NCI-H187 treated with DMSO at 0.1 percent for 48 hours (cell line): ENCODE data around the gene PRKCE.
"Not testable (repeated sequence)": the region's sequence is repeated elsewhere in the genome, so short reads cannot be mapped to it uniquely, and the experiment has no call there.

ENCODE experiments used
- DNase-seq: peaks from one replicate; lab custom pipeline; 2025; lab: John Stamatoyannopoulos, UW

PRKCE gene

DNA sequence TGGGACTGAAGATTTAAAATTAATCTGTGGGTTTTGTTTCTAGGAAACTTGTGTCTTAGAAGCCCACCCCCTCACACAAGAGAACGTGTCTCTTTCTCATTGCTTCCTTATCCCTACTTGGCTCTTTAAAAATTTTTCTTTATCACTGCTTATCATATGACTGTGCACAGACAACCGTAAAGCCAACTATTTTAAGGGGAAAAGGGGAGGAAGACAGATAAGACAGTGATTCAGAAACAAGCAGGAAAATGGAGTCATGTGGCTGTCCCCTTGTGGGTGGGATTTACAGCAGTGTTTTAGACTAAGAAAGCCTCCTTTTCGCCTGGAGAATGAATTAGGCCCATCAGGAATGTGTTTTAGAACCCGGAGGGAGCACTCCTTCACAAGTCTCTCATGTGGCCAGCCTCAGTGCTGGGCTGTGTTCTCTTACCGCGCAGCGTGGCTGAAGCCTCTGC is 17.6 kb downstream of the PRKCE start:
- no peak for DNase-seq

DNA sequence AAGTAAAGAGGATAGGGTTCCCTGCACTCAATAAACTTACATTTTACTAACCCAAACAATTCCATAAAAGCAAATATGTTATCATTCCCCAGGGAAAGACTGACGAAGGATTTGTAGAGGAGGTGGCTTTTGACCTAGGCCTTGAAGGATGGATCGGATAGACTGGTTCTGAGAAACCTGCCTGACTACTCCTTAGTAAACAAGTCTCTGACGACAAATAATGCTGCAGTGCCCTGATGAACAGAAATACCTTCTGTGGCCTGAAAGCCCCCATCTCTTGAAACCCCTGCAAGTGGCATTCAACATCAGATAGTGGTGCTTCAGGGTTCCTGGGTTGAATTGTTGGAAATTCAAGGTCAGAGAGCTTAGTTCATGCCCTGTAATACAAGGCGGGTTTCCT is 19.2 kb downstream of the PRKCE start:
- DNase-seq = no peak

DNA sequence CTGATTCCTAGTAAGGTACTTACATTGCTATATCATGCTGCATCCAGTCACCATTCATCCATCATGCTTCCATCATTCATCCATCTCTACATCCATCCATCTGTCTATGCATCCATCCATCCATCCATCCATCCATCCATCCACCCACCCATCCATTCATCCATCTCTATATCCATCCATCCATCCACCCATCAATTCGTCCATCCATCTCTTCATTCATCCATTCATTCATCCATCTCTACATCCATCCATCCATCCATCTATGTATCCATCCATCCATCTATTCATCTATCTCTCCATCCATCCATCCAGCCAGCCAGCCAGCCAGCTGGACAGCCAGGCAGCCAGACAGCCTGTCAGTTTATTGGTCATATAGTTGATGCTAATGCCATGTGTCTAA is 20.7 kb downstream of the PRKCE start:
- no peak for DNase-seq

DNA sequence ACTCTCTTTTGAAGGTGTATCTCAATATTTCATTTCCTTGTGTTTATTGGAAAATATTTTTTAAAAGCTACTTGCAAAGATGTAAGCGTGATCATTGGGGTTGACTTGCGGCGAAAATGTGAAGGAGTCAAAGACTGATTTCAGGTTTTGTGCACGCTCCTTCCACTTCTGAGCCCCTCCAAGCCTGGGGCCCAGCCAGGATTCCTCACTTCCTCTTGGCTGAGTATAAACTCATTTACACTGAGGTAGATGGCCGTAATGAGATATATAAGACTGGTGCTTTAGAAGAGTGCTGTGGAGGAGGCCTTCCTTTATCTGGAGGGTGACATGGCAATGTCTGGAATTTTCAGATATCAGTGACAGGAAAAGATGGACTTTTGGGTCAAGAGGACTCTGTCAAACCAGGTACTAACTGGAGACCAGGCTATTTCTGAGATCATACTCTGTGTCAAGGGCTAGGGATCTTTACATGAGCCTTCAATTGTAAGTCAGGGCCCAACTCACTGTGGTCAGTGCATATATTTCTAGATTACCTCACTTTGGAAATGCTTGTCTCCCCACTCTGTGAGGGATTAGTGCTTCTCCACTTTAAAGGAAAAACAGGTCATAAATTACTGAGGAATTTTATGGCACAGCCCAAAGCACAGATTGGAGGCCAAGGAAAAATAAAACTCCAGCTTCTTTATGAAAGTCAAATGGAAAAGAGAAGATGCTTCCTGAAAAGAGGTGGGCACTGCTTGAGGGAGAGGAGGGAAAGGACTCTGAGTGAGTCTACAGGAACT is 22.8 kb downstream of the PRKCE start:
- no peak for DNase-seq

DNA sequence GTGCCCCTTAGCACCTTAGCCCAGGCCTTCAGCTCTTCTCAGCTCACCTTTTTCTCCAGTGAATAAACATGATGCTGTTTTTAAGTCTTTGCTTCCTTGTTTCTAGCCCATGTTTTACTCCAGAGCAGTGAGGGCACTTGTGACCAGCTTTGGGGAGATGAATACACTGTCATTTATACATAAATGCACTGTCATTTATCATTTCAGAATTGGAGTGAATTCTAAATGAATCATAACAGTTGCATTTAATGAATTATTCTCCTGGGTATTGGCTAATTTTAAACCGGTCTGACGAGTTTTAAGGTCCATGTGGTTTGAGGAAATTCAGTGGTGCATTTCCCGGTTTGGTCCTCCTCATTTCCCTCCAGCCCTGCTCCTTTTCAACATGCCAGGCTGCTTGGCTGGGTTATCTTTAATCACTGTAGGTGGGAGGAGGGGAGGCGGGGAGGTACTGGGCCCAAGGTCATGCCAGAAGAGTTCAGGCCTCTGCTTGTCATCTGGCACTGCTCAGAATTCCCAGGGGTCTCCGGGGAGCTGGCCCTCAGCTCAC is 23.9 kb downstream of the PRKCE start:
- peak; percentile 15 for DNase-seq

DNA sequence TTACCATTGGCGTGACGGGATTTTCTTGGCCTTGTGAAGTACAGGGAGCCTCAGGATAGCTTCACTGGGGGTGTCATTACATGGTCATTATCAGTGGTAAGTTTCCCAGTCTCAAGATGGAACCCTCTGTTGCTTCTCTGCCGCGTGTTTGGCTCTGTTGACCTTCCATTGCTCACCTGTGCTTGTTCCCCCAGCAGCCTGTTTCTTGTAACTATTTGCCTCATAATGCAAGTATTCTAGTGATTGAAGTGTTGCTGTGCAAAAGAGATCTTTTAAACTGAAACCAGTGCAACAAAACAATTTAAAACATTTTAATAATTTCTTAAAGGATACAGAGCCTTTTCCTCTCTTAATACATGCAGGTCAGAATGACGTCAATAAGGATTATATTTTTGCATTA is 24.6 kb downstream of the PRKCE start:
- DNase-seq = no peak

DNA sequence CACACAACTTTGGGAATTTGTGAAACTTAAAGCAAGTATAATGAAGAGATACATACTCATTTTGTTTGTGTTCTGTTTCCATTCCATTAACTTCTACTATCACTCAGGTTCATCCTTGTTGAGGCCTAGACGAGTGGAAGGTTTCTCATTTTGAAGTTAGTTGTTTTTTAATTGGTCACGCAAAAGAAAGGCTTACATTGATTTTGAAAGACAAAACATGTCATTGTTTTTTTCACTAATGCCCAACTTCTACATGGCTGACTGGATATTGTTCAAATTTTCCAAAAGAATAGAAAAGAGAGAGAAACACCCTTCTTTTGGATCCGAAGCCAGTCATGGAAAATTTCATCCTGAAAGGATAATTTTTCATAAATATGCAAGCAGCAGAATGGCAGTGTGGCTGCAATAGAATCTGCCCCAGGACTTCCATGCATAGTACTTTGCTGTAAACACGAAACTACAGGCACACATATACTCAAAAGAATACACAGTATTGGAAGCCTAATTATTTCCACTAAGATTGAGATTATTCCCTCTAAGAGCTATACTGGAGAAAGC is 27.4 kb downstream of the PRKCE start:
- DNase-seq = no peak

DNA sequence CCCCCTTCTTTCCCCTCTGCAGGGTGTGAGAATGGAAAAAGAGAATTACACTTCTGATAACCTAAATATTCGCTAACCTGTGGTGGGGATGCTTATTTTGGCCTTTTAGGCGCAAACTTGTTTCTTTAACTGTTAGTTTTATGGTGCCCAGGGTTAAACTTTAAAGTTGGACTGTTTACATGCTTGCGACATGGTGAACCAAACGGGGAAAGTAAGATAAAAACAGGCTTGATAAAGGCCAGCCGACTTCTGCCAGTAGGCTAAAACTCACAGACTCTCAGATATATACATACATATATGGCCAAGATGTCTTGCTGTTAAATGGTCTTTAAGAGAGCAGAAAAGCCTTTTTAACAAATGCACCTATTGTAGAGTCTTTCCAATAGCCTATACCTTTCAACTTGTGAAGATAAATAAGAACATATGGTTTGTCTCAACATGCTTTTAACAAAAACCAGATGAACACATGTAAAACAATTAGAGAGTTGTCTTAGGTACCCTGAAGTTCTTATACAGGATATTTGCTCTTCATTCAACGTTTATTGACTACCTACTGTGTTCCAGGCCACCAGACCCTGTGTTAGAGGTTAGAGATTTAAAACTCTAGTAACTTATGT is 29.0 kb downstream of the PRKCE start:
- no peak for DNase-seq

DNA sequence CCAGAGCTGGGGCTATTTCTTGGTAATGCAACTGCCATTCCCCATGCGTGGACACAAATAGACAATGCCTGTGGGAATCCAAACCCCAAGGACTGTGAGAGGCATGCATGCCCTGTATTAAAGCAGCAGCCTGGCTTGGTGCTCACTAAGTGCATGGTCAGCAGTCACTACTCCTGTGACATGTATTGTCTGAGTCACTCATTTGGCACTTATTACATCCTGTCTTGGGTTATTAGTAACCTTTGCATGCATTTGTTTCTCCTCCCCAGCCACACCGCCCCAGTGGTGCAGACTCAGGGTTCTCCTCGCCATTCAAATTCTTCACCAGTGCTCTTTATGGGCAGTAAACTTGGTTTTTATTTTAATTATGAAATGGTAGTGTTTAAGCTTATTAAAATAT is 30.2 kb downstream of the PRKCE start:
- no peak for DNase-seq

DNA sequence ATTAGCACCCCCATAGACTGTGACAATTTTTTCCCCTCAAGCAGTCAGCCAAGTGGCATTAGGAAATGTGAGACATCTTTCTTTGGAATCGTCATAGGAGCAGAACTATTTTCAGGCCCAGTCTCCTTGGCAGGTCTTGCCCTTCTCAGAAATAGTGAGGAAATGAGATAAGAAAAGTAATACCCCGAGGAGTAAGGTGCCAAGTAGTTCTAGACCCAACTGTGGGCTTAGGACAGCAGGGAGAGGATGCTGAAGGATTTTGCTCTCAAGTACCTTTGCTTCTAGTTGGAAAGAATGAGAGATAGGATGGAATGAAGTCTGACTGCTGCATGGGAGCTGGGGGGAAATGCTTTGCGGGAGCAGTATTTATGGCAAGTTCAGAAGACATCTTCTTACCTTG is 31.8 kb downstream of the PRKCE start:
- no peak for DNase-seq

DNA sequence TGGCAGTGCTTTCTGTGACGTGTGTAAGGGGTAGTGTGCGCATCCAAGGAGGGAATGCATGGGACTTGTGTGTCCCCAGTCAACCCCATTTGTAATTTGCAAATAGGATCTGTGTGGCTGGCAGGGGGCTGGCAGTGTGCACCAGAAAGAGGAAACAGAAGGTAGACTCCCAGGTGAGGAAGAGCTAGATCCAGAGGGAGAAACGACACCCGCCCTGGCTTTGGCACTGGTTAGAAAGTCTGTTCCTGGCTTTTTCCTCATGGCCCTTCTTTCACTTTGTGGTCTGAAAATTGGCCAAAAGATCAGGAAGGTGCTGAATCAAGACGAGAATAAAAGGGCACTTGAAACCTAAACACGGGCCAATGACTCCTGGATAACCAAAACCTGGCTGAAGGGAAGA is 33.3 kb downstream of the PRKCE start:
- no peak for DNase-seq

DNA sequence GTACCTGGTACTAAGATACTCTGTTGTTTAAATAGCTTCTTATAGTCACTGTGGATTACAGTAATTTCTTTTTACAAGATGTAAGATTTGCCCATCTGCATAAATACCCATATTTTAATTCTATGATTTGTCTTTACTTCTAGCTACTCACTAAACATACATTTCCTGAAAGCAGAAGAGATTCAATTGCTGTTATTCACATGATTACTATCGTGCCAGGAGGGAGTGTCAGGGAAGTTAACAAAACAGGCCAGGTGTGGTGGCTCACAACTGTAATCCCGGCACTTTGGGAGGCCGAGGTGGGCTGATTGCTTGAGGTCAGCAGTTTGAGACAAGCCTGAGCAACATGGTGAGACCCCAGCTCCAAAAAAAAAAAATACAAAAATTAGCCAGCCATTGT is 33.8 kb downstream of the PRKCE start:
- no peak for DNase-seq

DNA sequence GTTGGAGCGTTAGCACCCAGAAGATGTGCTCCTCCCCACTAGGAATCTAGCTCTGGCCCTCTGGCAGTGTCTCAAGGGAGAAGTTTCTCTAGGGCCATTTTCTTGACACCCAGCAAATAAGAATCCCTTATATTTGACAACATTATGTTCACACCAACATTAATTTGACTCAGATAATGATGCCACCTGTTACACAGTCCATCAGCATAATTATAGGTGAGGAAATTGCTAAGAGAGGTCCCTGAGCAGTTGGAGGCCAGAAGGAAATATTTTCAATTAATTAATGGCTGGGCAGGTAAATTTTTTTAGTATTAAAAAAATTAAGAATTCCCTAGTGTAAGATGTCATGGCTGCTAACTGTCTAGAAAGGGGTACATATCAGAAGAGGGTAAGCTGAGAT is 36.5 kb downstream of the PRKCE start:
- DNase-seq = no peak

DNA sequence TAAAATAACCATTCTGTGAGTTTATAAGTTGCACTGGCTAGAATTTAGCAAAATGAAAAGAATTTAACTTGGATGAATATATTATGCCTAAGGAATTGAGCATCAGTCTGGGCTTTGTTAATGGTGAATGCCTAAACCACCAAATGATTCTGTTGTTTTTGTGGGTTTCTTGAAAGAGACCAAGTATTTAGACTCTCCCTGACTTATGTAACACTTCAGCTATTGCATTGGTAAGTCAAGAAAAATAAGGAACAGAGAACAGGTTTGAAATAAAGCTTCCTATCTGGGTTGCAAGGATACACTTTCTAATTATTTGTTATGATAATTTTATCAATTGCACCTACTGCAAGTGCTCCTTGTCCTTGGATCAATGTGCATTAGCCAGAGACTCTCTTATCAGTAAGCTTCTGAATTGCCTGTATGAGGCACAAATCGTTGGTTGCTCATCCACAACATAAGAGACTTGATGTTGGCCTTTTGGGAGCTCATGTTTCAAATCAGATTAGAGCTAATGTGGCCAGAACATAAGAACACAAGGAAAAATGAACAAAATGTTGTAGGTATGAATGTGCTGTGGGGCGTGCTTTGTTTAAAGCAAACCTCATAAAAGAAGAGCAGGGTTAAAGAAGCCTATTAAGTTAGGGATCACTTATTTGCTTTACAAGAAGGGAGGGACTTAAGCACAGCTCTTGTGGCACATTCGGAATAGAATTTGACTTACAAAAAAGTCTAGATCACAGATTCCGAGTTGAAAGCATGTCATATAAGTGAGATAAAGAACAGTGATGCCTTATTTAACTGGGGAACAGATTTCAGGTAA is 37.2 kb downstream of the PRKCE start:
- DNase-seq = no peak

DNA sequence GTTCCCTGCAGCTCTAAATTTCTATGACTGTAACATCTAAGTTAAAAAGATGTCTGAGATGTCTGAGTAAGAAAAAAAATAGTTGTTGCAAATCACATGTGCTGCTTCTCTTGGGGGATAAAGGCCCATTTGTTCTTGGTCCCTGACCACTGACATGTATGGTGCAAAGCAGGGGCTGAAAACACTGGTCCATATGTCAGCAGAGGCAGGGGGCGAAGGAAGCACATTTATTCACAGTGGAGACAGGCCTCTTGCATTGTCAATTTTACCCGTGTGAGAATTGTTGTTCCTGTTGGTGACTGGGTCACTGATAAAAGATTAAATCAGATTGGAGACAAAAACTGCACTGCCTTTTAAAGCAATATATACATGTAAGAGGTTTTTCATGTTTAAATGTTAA is 38.8 kb downstream of the PRKCE start:
- DNase-seq = no peak

DNA sequence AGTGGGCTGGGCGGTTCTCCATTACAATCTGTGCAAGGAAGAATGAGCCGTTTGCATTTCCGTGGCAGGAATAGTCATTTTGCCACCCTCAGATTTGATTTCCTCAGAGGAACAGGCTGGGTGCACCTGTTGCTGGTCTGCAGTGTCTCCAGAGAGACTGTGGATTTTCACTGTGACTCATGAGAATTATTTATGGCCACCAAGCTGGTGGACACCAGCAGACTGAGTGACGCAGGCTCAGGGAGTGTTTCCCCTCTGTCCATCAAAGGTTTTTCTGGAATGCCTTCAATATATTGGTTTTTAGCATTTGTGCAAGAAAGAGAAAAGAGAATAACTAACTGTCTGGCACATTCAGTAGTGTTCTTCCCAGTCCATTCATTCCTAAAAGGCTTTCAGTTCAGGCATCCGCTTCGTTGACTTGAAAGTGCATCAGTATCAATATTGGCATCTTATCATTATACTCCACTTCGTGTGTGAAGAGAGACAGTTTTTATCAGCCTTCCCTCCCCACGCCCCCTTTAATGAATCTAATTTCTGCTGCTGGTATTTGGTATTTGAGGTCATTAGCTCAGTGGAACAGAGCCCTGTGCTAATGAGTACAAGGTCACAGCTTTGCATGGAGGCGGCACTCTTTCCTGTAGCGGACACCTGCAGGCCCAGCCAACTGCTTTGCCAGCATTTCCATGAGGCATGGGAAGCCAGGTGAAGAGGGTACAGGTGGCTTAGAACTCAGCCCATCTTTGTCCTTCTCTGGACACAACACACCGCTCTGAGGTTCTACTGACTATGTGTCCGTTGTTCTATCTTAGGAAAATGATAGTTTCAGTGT is 39.9 kb downstream of the PRKCE start:
- no peak for DNase-seq

DNA sequence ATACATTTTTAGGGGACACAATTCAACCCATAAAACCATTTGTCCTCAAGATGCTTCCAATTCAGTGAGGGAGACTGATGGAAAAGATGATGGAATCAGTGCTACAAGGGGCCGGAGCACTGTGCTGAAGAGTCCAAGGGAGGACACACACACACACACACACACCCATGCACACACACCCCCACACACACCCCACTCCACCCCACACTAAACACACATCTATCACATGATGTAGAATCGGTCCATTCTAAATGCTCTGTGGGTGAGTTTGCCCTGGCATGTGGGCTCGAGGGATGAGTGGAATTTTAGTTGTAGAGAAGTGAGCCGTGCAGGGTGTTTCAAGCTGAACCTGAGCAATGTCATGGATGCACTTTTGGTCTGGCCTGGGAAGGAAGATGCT is 41.1 kb downstream of the PRKCE start:
- no peak for DNase-seq

DNA sequence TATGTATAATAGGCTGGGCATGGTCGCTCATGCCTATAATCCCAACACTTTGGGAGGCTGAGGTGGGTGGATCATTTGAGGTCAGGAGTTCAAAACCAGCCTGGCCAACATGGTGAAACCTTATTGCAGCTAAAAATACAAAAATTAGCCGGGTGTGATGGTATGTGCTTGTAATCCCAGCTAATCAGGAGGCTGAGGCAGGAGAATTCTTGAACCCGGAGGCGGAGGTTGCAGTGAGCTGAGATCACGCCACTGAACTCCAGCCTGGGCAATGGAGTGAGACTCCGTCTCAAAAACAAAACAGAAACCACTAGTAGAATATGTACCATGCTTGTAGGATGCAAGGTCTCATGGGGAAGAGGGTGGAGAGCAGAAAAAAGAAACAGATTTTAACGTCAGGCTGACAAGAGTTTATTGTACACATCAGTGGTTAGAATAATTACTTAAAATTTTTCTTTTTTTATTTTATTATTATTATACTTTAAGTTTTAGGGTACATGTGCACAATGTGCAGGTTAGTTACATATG is 44.1 kb downstream of the PRKCE start:
- not testable (repeated sequence) for DNase-seq

DNA sequence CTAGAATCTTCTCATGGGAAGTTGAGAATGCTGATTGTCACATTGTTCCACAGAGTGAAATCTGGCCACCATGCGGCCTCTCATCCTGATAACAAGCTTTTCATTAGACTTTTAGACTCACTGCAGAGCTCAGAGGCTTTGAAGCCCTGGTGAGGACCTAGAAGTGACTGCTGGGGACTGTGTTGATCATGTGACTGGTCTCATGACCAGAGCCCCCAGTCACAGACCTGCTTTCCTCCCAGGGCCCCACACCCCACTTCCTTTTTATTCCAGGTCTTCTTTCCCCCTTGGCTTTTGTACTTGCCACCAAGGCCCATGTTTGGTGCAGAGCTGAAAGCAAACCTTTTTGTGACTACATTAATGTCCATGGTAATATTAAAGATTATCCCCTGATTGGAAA is 45.2 kb downstream of the PRKCE start:
- no peak for DNase-seq

DNA sequence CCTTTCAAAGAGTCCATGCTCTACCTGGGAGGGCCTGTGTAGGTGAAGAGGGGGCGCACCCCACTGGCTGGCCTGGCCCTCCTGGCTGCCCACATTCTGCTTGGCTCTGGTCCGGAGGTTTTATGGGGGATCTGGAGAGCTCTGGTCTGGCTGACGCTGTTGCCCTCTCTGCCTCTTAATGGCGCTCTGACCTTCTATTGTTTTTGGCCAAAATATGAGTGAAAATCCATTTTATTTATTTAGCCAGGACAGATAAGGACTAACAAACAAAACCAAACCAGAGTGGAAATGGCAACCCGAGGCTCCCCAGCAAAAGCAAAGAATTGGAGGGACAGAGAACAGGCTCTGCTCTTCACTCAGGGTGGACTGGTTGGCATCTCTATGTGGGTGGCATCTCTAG is 45.7 kb downstream of the PRKCE start:
- no peak for DNase-seq

DNA sequence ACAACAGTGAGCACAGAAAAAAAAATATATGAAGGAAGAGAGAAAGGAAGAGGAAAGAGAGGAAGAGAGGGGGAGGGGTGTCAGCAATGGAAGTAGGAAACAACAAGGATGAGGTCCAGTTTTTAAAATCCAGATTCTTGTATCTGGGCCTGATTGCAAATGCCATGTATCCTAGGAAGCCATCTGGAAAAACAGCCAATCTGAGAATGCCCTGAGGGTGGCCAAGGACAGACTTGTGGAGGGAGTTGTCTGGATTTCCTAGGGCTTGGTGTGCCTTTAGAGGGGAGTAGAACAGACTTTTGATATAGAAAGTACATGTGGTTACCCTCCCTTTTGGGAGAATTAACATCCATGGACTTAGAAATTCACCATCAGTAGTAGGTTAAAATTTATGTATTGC is 47.1 kb downstream of the PRKCE start:
- no peak for DNase-seq
